Measurements from ENCODE around the gene ARHGAP27. TPM values are rescaled to one million over a fixed set of nuclear protein-coding genes. Genes with fewer than 3 reads are reported as not detected.

Gene ARHGAP27
- total RNA-seq, 1 donor from 2014 or later: 80.9 TPM

- intact Hi-C loops (cut with micrococcal nuclease): no loop called here
Observed at GRCh38 chr17:45430738-45431530, 1.7 kb downstream of the ARHGAP27 start.

GRCh38 chr17:45430006-45430737, 2.5 kb downstream of the ARHGAP27 start:
- intact Hi-C loops (cut with micrococcal nuclease): no loop called here

GRCh38 chr17:45429339-45430005, 3.2 kb downstream of the ARHGAP27 start:
- intact Hi-C loops (cut with micrococcal nuclease): loop anchor here (2.0 kb wide), 1 partner anchor 163 kb away; no protein-coding TSS in a partner anchor

GRCh38 chr17:45428931-45429338, 3.7 kb downstream of the ARHGAP27 start:
- intact Hi-C loops (cut with micrococcal nuclease): loop anchor here (2.0 kb wide), 1 partner anchor 164 kb away; no protein-coding TSS in a partner anchor

GRCh38 chr17:45428050-45428617, 4.5 kb downstream of the ARHGAP27 start:
- intact Hi-C loops (cut with micrococcal nuclease): loop anchor here (2.0 kb wide), 1 partner anchor 165 kb away; no protein-coding TSS in a partner anchor

- intact Hi-C loops (cut with micrococcal nuclease): no loop called here
Observed at GRCh38 chr17:45427181-45427835, 5.4 kb downstream of the ARHGAP27 start.

- intact Hi-C loops (cut with micrococcal nuclease): no loop called here
Observed at GRCh38 chr17:45426561-45426960, 6.1 kb downstream of the ARHGAP27 start.

- intact Hi-C loops (cut with micrococcal nuclease): no loop called here
Observed at GRCh38 chr17:45425984-45426413, 6.7 kb downstream of the ARHGAP27 start.

- intact Hi-C loops (cut with micrococcal nuclease): no loop called here
Observed at GRCh38 chr17:45425125-45425983, 7.3 kb downstream of the ARHGAP27 start.

- intact Hi-C loops (cut with micrococcal nuclease): no loop called here
Observed at GRCh38 chr17:45424769-45425124, 7.9 kb downstream of the ARHGAP27 start.

- intact Hi-C loops (cut with micrococcal nuclease): no loop called here
Observed at GRCh38 chr17:45423975-45424335, 8.7 kb downstream of the ARHGAP27 start.

- intact Hi-C loops (cut with micrococcal nuclease): no loop called here
Observed at GRCh38 chr17:45423304-45423974, 9.2 kb downstream of the ARHGAP27 start.

- intact Hi-C loops (cut with micrococcal nuclease): loop anchor here (10.0 kb wide), 1 partner anchor 80 kb away; the partner anchor contains the start of gene PLEKHM1
Observed at GRCh38 chr17:45414990-45415881, 17.4 kb downstream of the ARHGAP27 start.

- intact Hi-C loops (cut with micrococcal nuclease): loop anchor here (10.0 kb wide), 1 partner anchor 81 kb away; the partner anchor contains the start of gene PLEKHM1
Observed at GRCh38 chr17:45413498-45413923, 19.2 kb downstream of the ARHGAP27 start.

GRCh38 chr17:45411348-45412105, 21.1 kb downstream of the ARHGAP27 start:
- intact Hi-C loops (cut with micrococcal nuclease): loop anchor here (10.0 kb wide), 1 partner anchor 83 kb away; the partner anchor contains the start of gene PLEKHM1

- intact Hi-C loops (cut with micrococcal nuclease): loop anchor here (10.0 kb wide), 1 partner anchor 84 kb away; the partner anchor contains the start of gene PLEKHM1
Observed at GRCh38 chr17:45410144-45411091, 22.3 kb downstream of the ARHGAP27 start.

All from T-helper 2 cell treated with Interferon-gamma antibody and Interleukin-4, amounts not matched to agents 100 ng/mL and 5 ng/mL, for 36 hours (primary cell).